Prostate gland (tissue), 2 donors: ENCODE results near the gene ZBTB16.

Experiments used
- POLR2A ChIP-seq: fragments of 450-650 bp; IDR thresholded peaks from one replicate; pipeline ENCODE4 v1.6.1; 2016; ENCODE audit warnings: antibody characterized with exemption, mild to moderate bottlenecking
- POLR2AphosphoS5 ChIP-seq: sonication (generic); formaldehyde crosslinking; IDR thresholded peaks from one replicate; pipeline ENCODE4 v1.6.1; 2017; ENCODE audit warnings: antibody characterized with exemption
- TF ChIP-seq, protein P1 (sequence below), 4 experiments: fragments of 200-600 bp in 2 of 4; fragments of 450-650 bp in 2 of 4; sonication (generic) in 2 of 4; IDR thresholded peaks; 1 replicate in 3 of 4; 2 replicates in 1 of 4; pipeline ENCODE4 v1.5.1; 2016 to 2019; ENCODE audit warnings: antibody characterized with exemption in 4 of 4, mild to moderate bottlenecking in 2 of 4, moderate library complexity in 2 of 4

DNA sequence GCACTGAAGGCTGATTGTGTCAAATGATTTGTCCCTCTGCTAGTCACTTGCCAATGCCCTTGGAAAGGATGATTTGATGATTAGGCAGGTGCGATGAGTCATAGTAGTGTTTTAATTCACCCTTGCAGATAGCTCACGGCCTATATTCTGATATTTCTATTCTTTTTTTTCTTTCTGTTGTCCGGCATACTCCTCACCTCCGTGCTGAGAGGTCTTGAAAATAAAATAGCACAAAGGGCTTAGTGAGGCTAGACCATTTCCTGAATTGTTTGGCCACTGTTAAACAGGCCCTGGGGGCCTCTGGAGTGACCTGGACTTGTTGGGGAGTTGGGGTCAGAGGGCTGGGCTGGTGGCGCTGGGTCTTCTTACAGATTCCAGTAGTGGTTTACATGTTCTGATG is 99.8 kb downstream of the ZBTB16 start:
- TF ChIP-seq, protein P1, sequence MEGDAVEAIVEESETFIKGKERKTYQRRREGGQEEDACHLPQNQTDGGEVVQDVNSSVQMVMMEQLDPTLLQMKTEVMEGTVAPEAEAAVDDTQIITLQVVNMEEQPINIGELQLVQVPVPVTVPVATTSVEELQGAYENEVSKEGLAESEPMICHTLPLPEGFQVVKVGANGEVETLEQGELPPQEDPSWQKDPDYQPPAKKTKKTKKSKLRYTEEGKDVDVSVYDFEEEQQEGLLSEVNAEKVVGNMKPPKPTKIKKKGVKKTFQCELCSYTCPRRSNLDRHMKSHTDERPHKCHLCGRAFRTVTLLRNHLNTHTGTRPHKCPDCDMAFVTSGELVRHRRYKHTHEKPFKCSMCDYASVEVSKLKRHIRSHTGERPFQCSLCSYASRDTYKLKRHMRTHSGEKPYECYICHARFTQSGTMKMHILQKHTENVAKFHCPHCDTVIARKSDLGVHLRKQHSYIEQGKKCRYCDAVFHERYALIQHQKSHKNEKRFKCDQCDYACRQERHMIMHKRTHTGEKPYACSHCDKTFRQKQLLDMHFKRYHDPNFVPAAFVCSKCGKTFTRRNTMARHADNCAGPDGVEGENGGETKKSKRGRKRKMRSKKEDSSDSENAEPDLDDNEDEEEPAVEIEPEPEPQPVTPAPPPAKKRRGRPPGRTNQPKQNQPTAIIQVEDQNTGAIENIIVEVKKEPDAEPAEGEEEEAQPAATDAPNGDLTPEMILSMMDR (IDR thresholded peaks at IDR 0.05), result no peak
- no peak for TF ChIP-seq POLR2A
- TF ChIP-seq POLR2AphosphoS5, result peak; percentile 26
